ENCODE data around the gene DDHD1. TPM values are rescaled to one million over a fixed set of nuclear protein-coding genes. Genes with fewer than 3 reads are reported as not detected.

DDHD1 gene
- total RNA-seq, 5 donors from 2014 or later (not counting 1 experiment from before 2014, with no cell fraction given): 36.6 to 69.6 (median 45.4) TPM

GRCh38 chr14:53064475-53064874 is 88.6 kb downstream of the DDHD1 start:
- H3K27ac Mint-ChIP-seq: no peak overlapping the region
- POLR2A ChIA-PET: no interaction called here
- H3K4me1 ChIP-seq (ENCODE audit: control insufficient read depth in 1 of 2, extremely low read depth in 1 of 2, insufficient read depth in 2 of 2, low read length in 2 of 2): no peaks in the 10 kb centered on the region

GRCh38 chr14:53062856-53063255 is 90.3 kb downstream of the DDHD1 start:
- no peak for DNase-seq
- Mint-ChIP-seq H3K27ac (no peak overlapping the region), H3K27me3 (no peaks in the 10 kb centered on the region), H3K4me3 (no peak overlapping the region), H3K4me1 (no peaks in the 10 kb centered on the region), H3K36me3 (peaks cover 20% of the 10 kb centered on the region), H3K9me3 (no peaks in the 10 kb centered on the region)
- WGBS (ENCODE audit: insufficient coverage): 100% methylated on average over 2 of the region's 8 CpGs
- POLR2A ChIA-PET: no interaction called here
- Histone ChIP-seq H3K4me1 (ENCODE audit: control insufficient read depth in 1 of 2, extremely low read depth in 1 of 2, insufficient read depth in 2 of 2, low read length in 2 of 2) (no peaks in the 10 kb centered on the region), H3K27me3 (replicated peaks in 1 of 2; ENCODE audit: control insufficient read depth in 2 of 2, extremely low read depth in 1 of 2, insufficient read depth in 2 of 2, low read length in 1 of 2) (no peaks in the 10 kb centered on the region), H3K9me3 (no peaks in the 10 kb centered on the region), H3K27ac (ENCODE audit: low read length) (no peak overlapping the region), H3K4me3 (ENCODE audit: control insufficient read depth in 1 of 2, extremely low read depth in 1 of 2, low read length in 1 of 2) (no peak overlapping the region), H3K36me3 (ENCODE audit: control insufficient read depth in 2 of 2, extremely low read depth in 1 of 2, insufficient read depth in 1 of 2, low read length in 1 of 2) (peaks cover 0 to 7% of the 10 kb centered on the region in 2 donors)
- no peak for ATAC-seq (replicated peaks in 1 of 4)
- CTCF ChIA-PET: interaction anchor here in 1 of 2 donors (0.8 kb wide), 1 partner anchor 10 kb away, joined by 3 read pairs; no protein-coding TSS in a partner anchor

More at GRCh38 chr14:53064475-53064874, 88.6 kb downstream of the DDHD1 start:
- ATAC-seq (replicated peaks in 1 of 4) (no peak), DNase-seq (no peak)
- peaks cover 22% of the 10 kb centered on the region for H3K36me3 Mint-ChIP-seq
- no CpG with 5 or more reads among the region's 1 CpG for WGBS (ENCODE audit: insufficient coverage)
- CTCF ChIA-PET: no interaction called here
- H3K27me3 ChIP-seq (replicated peaks in 1 of 2; ENCODE audit: control insufficient read depth in 2 of 2, extremely low read depth in 1 of 2, insufficient read depth in 2 of 2, low read length in 1 of 2): no peaks in the 10 kb centered on the region
- H3K27me3 Mint-ChIP-seq: no peaks in the 10 kb centered on the region
- peaks cover 0 to 11% of the 10 kb centered on the region in 2 donors for H3K36me3 ChIP-seq (ENCODE audit: control insufficient read depth in 2 of 2, extremely low read depth in 1 of 2, insufficient read depth in 1 of 2, low read length in 1 of 2)
- no peaks in the 10 kb centered on the region for H3K4me1 Mint-ChIP-seq
- no peaks in the 10 kb centered on the region for H3K9me3 ChIP-seq
- no peaks in the 10 kb centered on the region for H3K9me3 Mint-ChIP-seq
- no peak overlapping the region for H3K4me3 Mint-ChIP-seq
- no peak overlapping the region for H3K27ac ChIP-seq (ENCODE audit: low read length)
- no peak overlapping the region for H3K4me3 ChIP-seq (ENCODE audit: control insufficient read depth in 1 of 2, extremely low read depth in 1 of 2, low read length in 1 of 2)

- ATAC-seq (replicated peaks in 1 of 4): no peak
- H3K36me3 ChIP-seq (ENCODE audit: control insufficient read depth in 2 of 2, extremely low read depth in 1 of 2, insufficient read depth in 1 of 2, low read length in 1 of 2): peaks cover 0 to 7% of the 10 kb centered on the region in 2 donors
- Mint-ChIP-seq H3K27ac (no peak overlapping the region), H3K4me1 (peaks cover 0 to 7% (median 4%) of the 10 kb centered on the region in 3 donors), H3K4me3 (no peak overlapping the region), H3K27me3 (no peaks in the 10 kb centered on the region), H3K36me3 (peaks cover 20% of the 10 kb centered on the region), H3K9me3 (no peaks in the 10 kb centered on the region)
- no peaks in the 10 kb centered on the region for H3K9me3 ChIP-seq
- no peaks in the 10 kb centered on the region for H3K4me1 ChIP-seq (ENCODE audit: control insufficient read depth in 1 of 2, extremely low read depth in 1 of 2, insufficient read depth in 2 of 2, low read length in 2 of 2)
- no peaks in the 10 kb centered on the region for H3K27me3 ChIP-seq (replicated peaks in 1 of 2; ENCODE audit: control insufficient read depth in 2 of 2, extremely low read depth in 1 of 2, insufficient read depth in 2 of 2, low read length in 1 of 2)
- no peak for DNase-seq
- no peak overlapping the region for H3K27ac ChIP-seq (ENCODE audit: low read length)
- WGBS (ENCODE audit: insufficient coverage): no CpG with 5 or more reads among the region's 1 CpG
- ChIA-PET POLR2A (no interaction called here), CTCF (interaction anchor here (0.6 to 1.0 kb wide), 2 partner anchors 10 to 12 kb away, joined by 3 read pairs; no protein-coding TSS in a partner anchor)
- H3K4me3 ChIP-seq (ENCODE audit: control insufficient read depth in 1 of 2, extremely low read depth in 1 of 2, low read length in 1 of 2): no peak overlapping the region
These were observed 93.1 kb downstream of the DDHD1 start for GRCh38 chr14:53060046-53060445.

GRCh38 chr14:53055003-53055402 is 98.1 kb downstream of the DDHD1 start:
- H3K4me3 Mint-ChIP-seq: no peak overlapping the region
- POLR2A ChIA-PET: no interaction called here
- H3K27ac ChIP-seq (ENCODE audit: low read length): no peak overlapping the region
- no peaks in the 10 kb centered on the region for H3K27me3 Mint-ChIP-seq
- no peaks in the 10 kb centered on the region for H3K27me3 ChIP-seq (replicated peaks in 1 of 2; ENCODE audit: control insufficient read depth in 2 of 2, extremely low read depth in 1 of 2, insufficient read depth in 2 of 2, low read length in 1 of 2)
- peaks cover 0 to 11% (median 5%) of the 10 kb centered on the region in 3 donors for H3K4me1 Mint-ChIP-seq
- DNase-seq (peak in 2 of 35 experiments; percentile 1 to 62), ATAC-seq (replicated peaks in 1 of 4) (peak; percentile 56 to 64 (median 58))
- CTCF ChIA-PET: interaction anchor here (1.2 to 2.0 kb wide), 6 partner anchors 11 to 230 kb away, joined by 3 to 6 read pairs (median 4); no protein-coding TSS in a partner anchor
- H3K36me3 Mint-ChIP-seq: peaks cover 23% of the 10 kb centered on the region
- H3K4me1 ChIP-seq (ENCODE audit: control insufficient read depth in 1 of 2, extremely low read depth in 1 of 2, insufficient read depth in 2 of 2, low read length in 2 of 2): no peaks in the 10 kb centered on the region
- peak overlapping the region in 1 of 2 donors; percentile 34 for H3K27ac Mint-ChIP-seq
- H3K9me3 ChIP-seq: no peaks in the 10 kb centered on the region
- peaks cover 0 to 17% of the 10 kb centered on the region in 2 donors for H3K36me3 ChIP-seq (ENCODE audit: control insufficient read depth in 2 of 2, extremely low read depth in 1 of 2, insufficient read depth in 1 of 2, low read length in 1 of 2)
- no peaks in the 10 kb centered on the region for H3K9me3 Mint-ChIP-seq
- WGBS (ENCODE audit: insufficient coverage): no CpG with 5 or more reads among the region's 1 CpG
- no peak overlapping the region for H3K4me3 ChIP-seq (ENCODE audit: control insufficient read depth in 1 of 2, extremely low read depth in 1 of 2, low read length in 1 of 2)

- Mint-ChIP-seq H3K9me3 (no peaks in the 10 kb centered on the region), H3K36me3 (peaks cover 29% of the 10 kb centered on the region), H3K27ac (no peak overlapping the region), H3K27me3 (no peaks in the 10 kb centered on the region), H3K4me1 (peaks cover 0 to 11% (median 5%) of the 10 kb centered on the region in 3 donors), H3K4me3 (no peak overlapping the region)
- DNase-seq (no peak), ATAC-seq (replicated peaks in 1 of 4) (no peak)
- H3K9me3 ChIP-seq: no peaks in the 10 kb centered on the region
- WGBS (ENCODE audit: insufficient coverage): no CpG with 5 or more reads among the region's 2 CpGs
- H3K27ac ChIP-seq (ENCODE audit: low read length): no peak overlapping the region
- ChIA-PET POLR2A (interaction anchor here in 1 of 2 donors (0.6 kb wide), 2 partner anchors 64 to 163 kb away, joined by 3 read pairs; no protein-coding TSS in a partner anchor), CTCF (interaction anchor here (1.2 to 2.0 kb wide), 4 partner anchors 9 to 229 kb away, joined by 3 to 5 read pairs (median 3); no protein-coding TSS in a partner anchor)
- H3K4me3 ChIP-seq (ENCODE audit: control insufficient read depth in 1 of 2, extremely low read depth in 1 of 2, low read length in 1 of 2): no peak overlapping the region
- H3K27me3 ChIP-seq (replicated peaks in 1 of 2; ENCODE audit: control insufficient read depth in 2 of 2, extremely low read depth in 1 of 2, insufficient read depth in 2 of 2, low read length in 1 of 2): no peaks in the 10 kb centered on the region
- H3K4me1 ChIP-seq (ENCODE audit: control insufficient read depth in 1 of 2, extremely low read depth in 1 of 2, insufficient read depth in 2 of 2, low read length in 2 of 2): no peaks in the 10 kb centered on the region
- H3K36me3 ChIP-seq (ENCODE audit: control insufficient read depth in 2 of 2, extremely low read depth in 1 of 2, insufficient read depth in 1 of 2, low read length in 1 of 2): peaks cover 0 to 21% of the 10 kb centered on the region in 2 donors
These were observed 98.7 kb downstream of the DDHD1 start for GRCh38 chr14:53054457-53054856.

- no peaks in the 10 kb centered on the region for H3K9me3 ChIP-seq
- no peak overlapping the region for H3K27ac Mint-ChIP-seq
- peaks cover 45% of the 10 kb centered on the region for H3K36me3 Mint-ChIP-seq
- ChIA-PET POLR2A (no interaction called here), CTCF (interaction anchor here in 1 of 2 donors (0.6 kb wide), 1 partner anchor 12 kb away, joined by 3 read pairs; no protein-coding TSS in a partner anchor)
- no peak overlapping the region for H3K4me3 ChIP-seq (ENCODE audit: control insufficient read depth in 1 of 2, extremely low read depth in 1 of 2, low read length in 1 of 2)
- H3K27ac ChIP-seq (ENCODE audit: low read length): no peak overlapping the region
- H3K27me3 Mint-ChIP-seq: no peaks in the 10 kb centered on the region
- WGBS (ENCODE audit: insufficient coverage): no CpG with 5 or more reads among the region's 2 CpGs
- H3K36me3 ChIP-seq (ENCODE audit: control insufficient read depth in 2 of 2, extremely low read depth in 1 of 2, insufficient read depth in 1 of 2, low read length in 1 of 2): peaks cover 0 to 28% of the 10 kb centered on the region in 2 donors
- H3K27me3 ChIP-seq (replicated peaks in 1 of 2; ENCODE audit: control insufficient read depth in 2 of 2, extremely low read depth in 1 of 2, insufficient read depth in 2 of 2, low read length in 1 of 2): no peaks in the 10 kb centered on the region
- H3K4me1 Mint-ChIP-seq: no peaks in the 10 kb centered on the region
- no peaks in the 10 kb centered on the region for H3K9me3 Mint-ChIP-seq
- no peak for ATAC-seq (replicated peaks in 1 of 4)
- H3K4me3 Mint-ChIP-seq: no peak overlapping the region
- no peaks in the 10 kb centered on the region for H3K4me1 ChIP-seq (ENCODE audit: control insufficient read depth in 1 of 2, extremely low read depth in 1 of 2, insufficient read depth in 2 of 2, low read length in 2 of 2)
- no peak for DNase-seq
These were observed 104.5 kb downstream of the DDHD1 start for GRCh38 chr14:53048631-53049030.

Measured in T-cell (primary cell).